Skeletal muscle tissue (tissue), 4 donors: ENCODE data around the gene FTSJ1. TPM values are rescaled to one million over a fixed set of nuclear protein-coding genes. Genes with fewer than 3 reads are reported as not detected.
A peak's percentile ranks its signal among the peaks of the same experiment; 100 is the strongest.
"Not testable (repeated sequence)": the region's sequence is repeated elsewhere in the genome, so short reads cannot be mapped to it uniquely, and the experiment has no call there.

Experiments used
- H3K27ac ChIP-seq: one replicate; pipeline ENCODE4 v1.7.0; 2013; ENCODE audit warnings: mild to moderate bottlenecking, low read depth, low read length, inconsistent platforms
- H3K27me3 ChIP-seq, 3 donors: one replicate each; pipeline ENCODE4 v1.7.0; 2013; ENCODE audit warnings: low read length in 3 of 3; ENCODE audit not compliant: control insufficient read depth in 3 of 3, insufficient read depth in 3 of 3
- H3K36me3 ChIP-seq, 3 donors: one replicate each; pipeline ENCODE4 v1.7.0; 2013; ENCODE audit warnings: low read length in 3 of 3; ENCODE audit not compliant: control insufficient read depth in 3 of 3, insufficient read depth in 3 of 3
- H3K4me1 ChIP-seq, 3 donors: one replicate each; pipeline ENCODE4 v1.7.0; 2013; ENCODE audit warnings: low read length in 3 of 3, mild to moderate bottlenecking in 3 of 3; ENCODE audit not compliant: control insufficient read depth in 3 of 3, insufficient read depth in 3 of 3
- H3K4me3 ChIP-seq, 3 donors: one replicate each; pipeline ENCODE4 v1.7.0; 2013; ENCODE audit warnings: low read length in 3 of 3
- H3K9ac ChIP-seq, 3 donors: one replicate each; pipeline ENCODE4 v1.7.0; 2013; ENCODE audit warnings: low read length in 3 of 3, mild to moderate bottlenecking in 3 of 3, moderate library complexity in 2 of 3, low read depth in 1 of 3
- H3K9me3 ChIP-seq, 3 donors: one replicate each; pipeline ENCODE4 v1.7.0; 2013; ENCODE audit warnings: low read length in 3 of 3; ENCODE audit not compliant: control insufficient read depth in 3 of 3
- total RNA-seq: library from RNA; depleted of rRNA; stranded (reverse); fragments of >200 nt; gene quantifications from one replicate; pipeline ENCODE4 v1.2.3, GENCODE V29; 2014
- donor health status: Osteomylitis.

The FTSJ1 gene
- 20.9 TPM for total RNA-seq

GRCh38 chrX:48475774-48476577 lies at the start of gene FTSJ1:
Gene FTSJ1 (plus strand): TSS chrX:48476199. CDS start chrX:48478048, 1,849 bp downstream.
- H3K9me3 ChIP-seq, result no peaks in the 10 kb centered on the region
- H3K27me3 ChIP-seq, result no peaks in the 10 kb centered on the region
- H3K4me3 ChIP-seq, result peak within 1 kb of the TSS; percentile 75 to 84 (median 81)
- no peaks in the 10 kb centered on the region for H3K36me3 ChIP-seq
- H3K4me1 ChIP-seq, result peaks cover 0 to 6% (median 5%) of the 10 kb centered on the region in 3 donors
- peak within 1 kb of the TSS; percentile 84 to 87 (median 85) for H3K9ac ChIP-seq
- peak within 1 kb of the TSS; percentile 57 for H3K27ac ChIP-seq

- H3K4me1 ChIP-seq, H3K9me3 ChIP-seq, H3K27me3 ChIP-seq, H3K4me3 ChIP-seq, H3K9ac ChIP-seq, H3K27ac ChIP-seq, H3K36me3 ChIP-seq: not testable (repeated sequence)
These were observed 48.8 kb upstream of the FTSJ1 start for GRCh38 chrX:48427027-48427716.

GRCh38 chrX:48429606-48430005 lies 46.4 kb upstream of the FTSJ1 start:
- H3K4me1 ChIP-seq, result not testable (repeated sequence)

GRCh38 chrX:48430166-48430565 lies 45.8 kb upstream of the FTSJ1 start:
- H3K9ac ChIP-seq, H3K27ac ChIP-seq, H3K4me3 ChIP-seq, H3K27me3 ChIP-seq, H3K4me1 ChIP-seq, H3K36me3 ChIP-seq, H3K9me3 ChIP-seq: not testable (repeated sequence)

More at GRCh38 chrX:48429606-48430005, 46.4 kb upstream of the FTSJ1 start:
- not testable (repeated sequence) for H3K4me3 ChIP-seq, H3K9ac ChIP-seq, H3K27ac ChIP-seq, H3K36me3 ChIP-seq, H3K27me3 ChIP-seq, H3K9me3 ChIP-seq

GRCh38 chrX:48433713-48434112 lies 42.3 kb upstream of the FTSJ1 start:
- not testable (repeated sequence) for H3K27me3 ChIP-seq, H3K9ac ChIP-seq, H3K4me3 ChIP-seq, H3K9me3 ChIP-seq, H3K27ac ChIP-seq, H3K36me3 ChIP-seq, H3K4me1 ChIP-seq

- H3K9me3 ChIP-seq, result not testable (repeated sequence)
These were observed 28.8 kb upstream of the FTSJ1 start for GRCh38 chrX:48447201-48447600.

GRCh38 chrX:48450076-48450475 lies 25.9 kb upstream of the FTSJ1 start:
- H3K4me3 ChIP-seq, result no peak overlapping the region
- no peaks in the 10 kb centered on the region for H3K9me3 ChIP-seq
- no peak overlapping the region for H3K9ac ChIP-seq
- H3K27me3 ChIP-seq, result no peaks in the 10 kb centered on the region
- no peak overlapping the region for H3K27ac ChIP-seq
- no peaks in the 10 kb centered on the region for H3K36me3 ChIP-seq
- no peaks in the 10 kb centered on the region for H3K4me1 ChIP-seq

More at GRCh38 chrX:48447201-48447600, 28.8 kb upstream of the FTSJ1 start:
- H3K36me3 ChIP-seq, H3K9ac ChIP-seq, H3K27me3 ChIP-seq, H3K4me1 ChIP-seq, H3K27ac ChIP-seq, H3K4me3 ChIP-seq: not testable (repeated sequence)

GRCh38 chrX:48451708-48452107 lies 24.3 kb upstream of the FTSJ1 start:
- H3K4me1 ChIP-seq, result no peaks in the 10 kb centered on the region
- no peak overlapping the region for H3K27ac ChIP-seq
- no peaks in the 10 kb centered on the region for H3K36me3 ChIP-seq
- no peak overlapping the region for H3K9ac ChIP-seq
- H3K27me3 ChIP-seq, result no peaks in the 10 kb centered on the region
- no peaks in the 10 kb centered on the region for H3K9me3 ChIP-seq
- H3K4me3 ChIP-seq, result no peak overlapping the region

GRCh38 chrX:48456628-48457331 lies 19.2 kb upstream of the FTSJ1 start:
- H3K27me3 ChIP-seq, result no peaks in the 10 kb centered on the region

GRCh38 chrX:48458711-48459110 lies 17.3 kb upstream of the FTSJ1 start:
- Histone ChIP-seq H3K4me1 (no peaks in the 10 kb centered on the region), H3K36me3 (no peaks in the 10 kb centered on the region), H3K27me3 (no peaks in the 10 kb centered on the region), H3K9me3 (peaks cover 0 to 4% (median 0%) of the 10 kb centered on the region in 3 donors), H3K27ac (no peak overlapping the region), H3K4me3 (no peak overlapping the region), H3K9ac (no peak overlapping the region)

More at GRCh38 chrX:48456628-48457331, 19.2 kb upstream of the FTSJ1 start:
- no peak overlapping the region for H3K4me3 ChIP-seq
- no peaks in the 10 kb centered on the region for H3K36me3 ChIP-seq
- no peak overlapping the region for H3K27ac ChIP-seq
- H3K4me1 ChIP-seq, result no peaks in the 10 kb centered on the region
- H3K9me3 ChIP-seq, result peaks cover 0 to 4% (median 0%) of the 10 kb centered on the region in 3 donors
- H3K9ac ChIP-seq, result no peak overlapping the region
